Neural progenitor cell (in vitro differentiated cells): ENCODE measurements around the gene A1CF. TPM values are rescaled to one million over a fixed set of nuclear protein-coding genes. Genes with fewer than 3 reads are reported as not detected.

Experiments
- DNase-seq: peaks from one replicate; pipeline ENCODE4 v3.0.0-alpha.2; 2016; ENCODE audit warnings: low spot score
- H2AFZ ChIP-seq: fragments of 200-600 bp; sonication (generic); replicated peaks from 2 replicates; pipeline ENCODE4 v1.6.1; 2016; ENCODE audit warnings: antibody characterized with exemption
- H3F3A ChIP-seq: fragments of 200-600 bp; sonication (generic); 2 replicates; pipeline ENCODE4 v1.6.1; 2016; ENCODE audit warnings: antibody characterized with exemption, low read depth
- H3K27ac ChIP-seq: fragments of 200-600 bp; sonication (generic); 2 replicates; pipeline ENCODE4 v1.5.1; 2016; ENCODE audit warnings: mild to moderate bottlenecking
- H3K27me3 ChIP-seq: fragments of 200-600 bp; sonication (generic); 2 replicates; pipeline ENCODE4 v1.6.1; 2016; ENCODE audit warnings: mild to moderate bottlenecking, moderate library complexity
- H3K36me3 ChIP-seq: fragments of 200-600 bp; sonication (generic); 2 replicates; pipeline ENCODE4 v1.5.1; 2016
- H3K4me1 ChIP-seq: fragments of 200-600 bp; sonication (generic); 2 replicates; pipeline ENCODE4 v1.6.1; 2016; ENCODE audit warnings: mixed run types
- H3K4me2 ChIP-seq: fragments of 200-600 bp; sonication (generic); 2 replicates; pipeline ENCODE4 v1.6.1; 2016
- H3K4me3 ChIP-seq: fragments of 200-600 bp; sonication (generic); 2 replicates; pipeline ENCODE4 v1.5.1; 2016
- H3K79me2 ChIP-seq: fragments of 200-600 bp; sonication (generic); 2 replicates; pipeline ENCODE4 v1.6.1; 2016; ENCODE audit warnings: low read depth
- H3K9ac ChIP-seq: fragments of 200-600 bp; sonication (generic); 2 replicates; pipeline ENCODE4 v1.6.1; 2016
- H3K9me3 ChIP-seq: fragments of 200-600 bp; sonication (generic); 2 replicates; pipeline ENCODE4 v1.5.1; 2016; ENCODE audit warnings: low read depth
- H4K20me1 ChIP-seq: fragments of 200-600 bp; sonication (generic); 2 replicates; pipeline ENCODE4 v1.6.1; 2016; ENCODE audit warnings: low read depth
- H3K27ac Mint-ChIP-seq: 3 replicates; pipeline ENCODE4 v1.8.0; 2021; ENCODE audit warnings: mixed read lengths
- H3K27me3 Mint-ChIP-seq: 2 replicates; pipeline ENCODE4 v1.8.0; 2022; ENCODE audit warnings: low read depth, mild to moderate bottlenecking, inconsistent platforms, moderate library complexity, mixed read lengths; ENCODE audit not compliant: insufficient read depth
- H3K36me3 Mint-ChIP-seq: 3 replicates; pipeline ENCODE4 v1.8.0; 2021; ENCODE audit warnings: mixed read lengths
- H3K4me1 Mint-ChIP-seq: 3 replicates; pipeline ENCODE4 v1.8.0; 2021; ENCODE audit warnings: mixed read lengths
- H3K4me3 Mint-ChIP-seq: 3 replicates; pipeline ENCODE4 v1.8.0; 2021; ENCODE audit warnings: mild to moderate bottlenecking, moderate library complexity, mixed read lengths
- H3K9me3 Mint-ChIP-seq: 3 replicates; pipeline ENCODE4 v1.8.0; 2020; ENCODE audit warnings: mixed read lengths
- CTCF ChIP-seq: fragments of 200-600 bp; sonication (generic); IDR thresholded peaks from 2 replicates; pipeline ENCODE4 v1.5.1; 2017; ENCODE audit warnings: antibody characterized with exemption, mild to moderate bottlenecking
- EZH2 ChIP-seq: fragments of 200-600 bp; sonication (generic); IDR thresholded peaks from 2 replicates; pipeline ENCODE4 v1.6.1; 2017; ENCODE audit warnings: antibody characterized with exemption, mild to moderate bottlenecking, moderate library complexity
- EZH2phosphoT487 ChIP-seq: fragments of 200-600 bp; sonication (generic); IDR thresholded peaks from 2 replicates; pipeline ENCODE4 v1.6.1; 2017; ENCODE audit warnings: antibody characterized with exemption
- total RNA-seq: library from RNA; depleted of rRNA; stranded (reverse); fragments of >200 nt; gene quantifications from 2 replicates; pipeline ENCODE4 v1.2.3, GENCODE V29; 2015; ENCODE audit warnings: low replicate concordance

Gene A1CF
- total RNA-seq, 1 donor from 2014 or later: not detected

GRCh38 chr10:50830066-50830465 lies 55.4 kb downstream of the A1CF start:
- H3K4me3 Mint-ChIP-seq: no peak overlapping the region
- H3K27ac Mint-ChIP-seq: no peak overlapping the region
- Histone ChIP-seq H3K4me3 (no peak overlapping the region), H3F3A (no peaks in the 10 kb centered on the region), H3K4me1 (no peaks in the 10 kb centered on the region), H3K9me3 (peaks cover 3% of the 10 kb centered on the region), H4K20me1 (no peaks in the 10 kb centered on the region), H3K4me2 (no peak overlapping the region), H3K79me2 (no peaks in the 10 kb centered on the region), H3K36me3 (no peaks in the 10 kb centered on the region), H3K9ac (no peak overlapping the region), H3K27me3 (no peaks in the 10 kb centered on the region), H2AFZ (no peak overlapping the region), H3K27ac (no peak overlapping the region)
- no peak for DNase-seq
- H3K4me1 Mint-ChIP-seq: no peaks in the 10 kb centered on the region
- TF ChIP-seq EZH2: no peak
- TF ChIP-seq EZH2phosphoT487: no peak
- TF ChIP-seq CTCF: no peak
- no peaks in the 10 kb centered on the region for H3K36me3 Mint-ChIP-seq
- no peaks in the 10 kb centered on the region for H3K9me3 Mint-ChIP-seq
- peaks cover 2% of the 10 kb centered on the region for H3K27me3 Mint-ChIP-seq

GRCh38 chr10:50824782-50825181 lies 60.6 kb downstream of the A1CF start:
- no peak for TF ChIP-seq CTCF
- no peak for TF ChIP-seq EZH2
- H3K27me3 ChIP-seq: no peaks in the 10 kb centered on the region
- no peak overlapping the region for H3K4me3 Mint-ChIP-seq
- no peaks in the 10 kb centered on the region for H3K27me3 Mint-ChIP-seq
- H4K20me1 ChIP-seq: no peaks in the 10 kb centered on the region
- no peaks in the 10 kb centered on the region for H3K4me1 Mint-ChIP-seq
- no peaks in the 10 kb centered on the region for H3K36me3 Mint-ChIP-seq
- H3K27ac Mint-ChIP-seq: no peak overlapping the region
- no peak for DNase-seq
- H3K4me2 ChIP-seq: no peak overlapping the region
- no peak overlapping the region for H3K27ac ChIP-seq
- no peaks in the 10 kb centered on the region for H3K36me3 ChIP-seq
- no peaks in the 10 kb centered on the region for H3K9me3 ChIP-seq
- H3K9me3 Mint-ChIP-seq: no peaks in the 10 kb centered on the region
- H3K4me3 ChIP-seq: no peak overlapping the region
- H3K9ac ChIP-seq: no peak overlapping the region
- H3K4me1 ChIP-seq: no peaks in the 10 kb centered on the region
- H3K79me2 ChIP-seq: no peaks in the 10 kb centered on the region
- H3F3A ChIP-seq: no peaks in the 10 kb centered on the region
- H2AFZ ChIP-seq: no peak overlapping the region

- Histone ChIP-seq H3K27me3 (no peaks in the 10 kb centered on the region), H3K9ac (no peak overlapping the region), H2AFZ (no peak overlapping the region), H3K4me3 (no peak overlapping the region), H3F3A (no peaks in the 10 kb centered on the region), H3K4me2 (no peak overlapping the region), H3K4me1 (no peaks in the 10 kb centered on the region), H3K79me2 (no peaks in the 10 kb centered on the region), H3K36me3 (no peaks in the 10 kb centered on the region), H4K20me1 (no peaks in the 10 kb centered on the region), H3K27ac (no peak overlapping the region), H3K9me3 (no peaks in the 10 kb centered on the region)
- Mint-ChIP-seq H3K9me3 (no peaks in the 10 kb centered on the region), H3K27ac (no peak overlapping the region), H3K27me3 (no peaks in the 10 kb centered on the region), H3K4me3 (no peak overlapping the region), H3K4me1 (no peaks in the 10 kb centered on the region), H3K36me3 (no peaks in the 10 kb centered on the region)
- no peak for DNase-seq
- TF ChIP-seq EZH2phosphoT487 (no peak), EZH2 (no peak), CTCF (no peak)
These were observed 61.6 kb downstream of the A1CF start for GRCh38 chr10:50823789-50824188.

- no peaks in the 10 kb centered on the region for H3K27me3 ChIP-seq
- H3K27ac ChIP-seq: no peak overlapping the region
- no peak overlapping the region for H3K9ac ChIP-seq
- TF ChIP-seq EZH2 (no peak), CTCF (no peak), EZH2phosphoT487 (no peak)
- Mint-ChIP-seq H3K27ac (no peak overlapping the region), H3K9me3 (no peaks in the 10 kb centered on the region), H3K36me3 (no peaks in the 10 kb centered on the region), H3K4me1 (peaks cover 28% of the 10 kb centered on the region), H3K4me3 (no peak overlapping the region), H3K27me3 (peaks cover 4% of the 10 kb centered on the region)
- no peak for DNase-seq
- no peaks in the 10 kb centered on the region for H4K20me1 ChIP-seq
- peaks cover 32% of the 10 kb centered on the region for H3K4me1 ChIP-seq
- no peaks in the 10 kb centered on the region for H3K79me2 ChIP-seq
- no peaks in the 10 kb centered on the region for H3K36me3 ChIP-seq
- no peak overlapping the region for H3K4me3 ChIP-seq
- H3K4me2 ChIP-seq: no peak overlapping the region
- H3F3A ChIP-seq: no peaks in the 10 kb centered on the region
- no peak overlapping the region for H2AFZ ChIP-seq
- H3K9me3 ChIP-seq: no peaks in the 10 kb centered on the region
These were observed 75.8 kb downstream of the A1CF start for GRCh38 chr10:50809596-50809995.
